ENCODE results near the gene DCLK1. TPM values are rescaled to one million over a fixed set of nuclear protein-coding genes. Genes with fewer than 3 reads are reported as not detected.

The DCLK1 gene
- total RNA-seq, 1 experiment from 2014 or later, result 36.2 TPM

DNA sequence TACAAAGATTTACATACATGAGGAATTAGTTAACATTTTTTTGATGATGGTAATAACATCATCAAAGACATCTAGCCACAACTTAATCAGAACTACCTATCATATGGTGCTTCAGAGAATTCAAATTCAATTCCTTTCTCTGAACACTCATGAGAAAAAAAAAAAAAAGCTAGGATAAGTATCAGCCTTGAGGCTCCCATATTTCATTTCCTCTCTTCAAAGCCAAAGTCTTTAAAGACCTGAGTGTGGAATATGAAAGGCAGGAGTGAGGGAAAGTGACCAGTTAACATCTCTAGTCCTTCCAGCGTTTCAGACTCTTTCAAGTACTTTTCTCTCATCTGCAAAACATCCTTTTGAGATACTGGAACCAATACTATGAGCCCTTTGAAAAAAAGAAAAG is 137.5 kb downstream of the DCLK1 start:
- H3K9ac ChIP-seq (ENCODE audit: extremely low read depth, insufficient read length, low read length), result no peak overlapping the region
- no CpG with 5 or more reads among the region's 1 CpG for WGBS (ENCODE audit: extremely low coverage, insufficient read length, low lambda C conversion rate)
- H2BK5ac ChIP-seq (ENCODE audit: insufficient read length, low read length), result no peak overlapping the region
- TF ChIP-seq, protein P1, sequence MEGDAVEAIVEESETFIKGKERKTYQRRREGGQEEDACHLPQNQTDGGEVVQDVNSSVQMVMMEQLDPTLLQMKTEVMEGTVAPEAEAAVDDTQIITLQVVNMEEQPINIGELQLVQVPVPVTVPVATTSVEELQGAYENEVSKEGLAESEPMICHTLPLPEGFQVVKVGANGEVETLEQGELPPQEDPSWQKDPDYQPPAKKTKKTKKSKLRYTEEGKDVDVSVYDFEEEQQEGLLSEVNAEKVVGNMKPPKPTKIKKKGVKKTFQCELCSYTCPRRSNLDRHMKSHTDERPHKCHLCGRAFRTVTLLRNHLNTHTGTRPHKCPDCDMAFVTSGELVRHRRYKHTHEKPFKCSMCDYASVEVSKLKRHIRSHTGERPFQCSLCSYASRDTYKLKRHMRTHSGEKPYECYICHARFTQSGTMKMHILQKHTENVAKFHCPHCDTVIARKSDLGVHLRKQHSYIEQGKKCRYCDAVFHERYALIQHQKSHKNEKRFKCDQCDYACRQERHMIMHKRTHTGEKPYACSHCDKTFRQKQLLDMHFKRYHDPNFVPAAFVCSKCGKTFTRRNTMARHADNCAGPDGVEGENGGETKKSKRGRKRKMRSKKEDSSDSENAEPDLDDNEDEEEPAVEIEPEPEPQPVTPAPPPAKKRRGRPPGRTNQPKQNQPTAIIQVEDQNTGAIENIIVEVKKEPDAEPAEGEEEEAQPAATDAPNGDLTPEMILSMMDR (conservative IDR thresholded peaks at IDR 0.05), result no peak
- no peak overlapping the region for H3K18ac ChIP-seq (ENCODE audit: insufficient read length, low read depth, low read length)
- peaks cover 31% of the 10 kb centered on the region for H3K4me1 ChIP-seq (ENCODE audit: insufficient read depth, low read length)
- H3K27ac ChIP-seq (ENCODE audit: insufficient read length, low read depth, low read length), result no peak overlapping the region
- H4K8ac ChIP-seq (replicated peaks; ENCODE audit: insufficient read length, low read depth, low read length), result no peak overlapping the region
- no peak overlapping the region for H2AFZ ChIP-seq (ENCODE audit: low read length)
- H2BK15ac ChIP-seq (ENCODE audit: low read depth, low read length), result no peak overlapping the region
- Mint-ChIP-seq H3K27ac (peak overlapping the region in 1 of 3 experiments; percentile 55; a peak in 1 of 7 replicates), H3K4me3 (no peak overlapping the region), H3K9me3 (no peaks in the 10 kb centered on the region), H3K36me3 (ENCODE audit: insufficient read depth in 1 of 3, low read depth in 3 of 3) (no peaks in the 10 kb centered on the region; a peak in 1 of 7 replicates), H3K4me1 (peaks cover 59 to 63% of the 10 kb centered on the region in 2 experiments), H3K27me3 (ENCODE audit: low read depth) (no peaks in the 10 kb centered on the region)
- H2BK12ac ChIP-seq (ENCODE audit: insufficient read length, low read depth, low read length), result no peak overlapping the region
- no peak overlapping the region for H2BK20ac ChIP-seq (ENCODE audit: low read depth, low read length, poor library complexity, severe bottlenecking)
- no peak for DNase-seq
- no peak overlapping the region for H2AK5ac ChIP-seq (ENCODE audit: insufficient read length, low read length)
- H4K5ac ChIP-seq (ENCODE audit: insufficient read length, low read depth, low read length), result no peak overlapping the region
- no peak overlapping the region for H4K91ac ChIP-seq (ENCODE audit: insufficient read length, low read depth, low read length)
- H3K79me1 ChIP-seq (ENCODE audit: insufficient read depth, low read depth, low read length, poor library complexity, severe bottlenecking), result no peaks in the 10 kb centered on the region
- H3K79me2 ChIP-seq (ENCODE audit: insufficient read depth, low read length), result no peaks in the 10 kb centered on the region
- H3K14ac ChIP-seq (ENCODE audit: insufficient read depth, low read length), result no peak overlapping the region
- H3K4me2 ChIP-seq (ENCODE audit: insufficient read depth, insufficient read length, low read length), result no peak overlapping the region
- no peaks in the 10 kb centered on the region for H3K9me3 ChIP-seq (ENCODE audit: control insufficient read depth, low read depth, low read length)
- H3K27me3 ChIP-seq (ENCODE audit: insufficient read depth, low read length), result no peaks in the 10 kb centered on the region
- no peak overlapping the region for H3K23ac ChIP-seq (ENCODE audit: insufficient read length, low read depth, low read length)
- no peak overlapping the region for H3K4ac ChIP-seq (ENCODE audit: low read depth, low read length)
- no peaks in the 10 kb centered on the region for H4K20me1 ChIP-seq (ENCODE audit: control insufficient read depth, insufficient read depth, insufficient read length)
- H3T11ph ChIP-seq (ENCODE audit: low read length), result no peak overlapping the region
- no peaks in the 10 kb centered on the region for H3K23me2 ChIP-seq (ENCODE audit: insufficient read length, low read depth, low read length, poor library complexity, severe bottlenecking)
- H3K56ac ChIP-seq (ENCODE audit: insufficient read length, low read depth, low read length), result no peak overlapping the region
- no peak overlapping the region for H2BK120ac ChIP-seq (ENCODE audit: low read depth, low read length, poor library complexity, severe bottlenecking)
